Measurements from ENCODE around the gene LDLRAD1.
"Not testable (repeated sequence)": the region's sequence is repeated elsewhere in the genome, so short reads cannot be mapped to it uniquely, and the experiment has no call there.

The LDLRAD1 gene

DNA sequence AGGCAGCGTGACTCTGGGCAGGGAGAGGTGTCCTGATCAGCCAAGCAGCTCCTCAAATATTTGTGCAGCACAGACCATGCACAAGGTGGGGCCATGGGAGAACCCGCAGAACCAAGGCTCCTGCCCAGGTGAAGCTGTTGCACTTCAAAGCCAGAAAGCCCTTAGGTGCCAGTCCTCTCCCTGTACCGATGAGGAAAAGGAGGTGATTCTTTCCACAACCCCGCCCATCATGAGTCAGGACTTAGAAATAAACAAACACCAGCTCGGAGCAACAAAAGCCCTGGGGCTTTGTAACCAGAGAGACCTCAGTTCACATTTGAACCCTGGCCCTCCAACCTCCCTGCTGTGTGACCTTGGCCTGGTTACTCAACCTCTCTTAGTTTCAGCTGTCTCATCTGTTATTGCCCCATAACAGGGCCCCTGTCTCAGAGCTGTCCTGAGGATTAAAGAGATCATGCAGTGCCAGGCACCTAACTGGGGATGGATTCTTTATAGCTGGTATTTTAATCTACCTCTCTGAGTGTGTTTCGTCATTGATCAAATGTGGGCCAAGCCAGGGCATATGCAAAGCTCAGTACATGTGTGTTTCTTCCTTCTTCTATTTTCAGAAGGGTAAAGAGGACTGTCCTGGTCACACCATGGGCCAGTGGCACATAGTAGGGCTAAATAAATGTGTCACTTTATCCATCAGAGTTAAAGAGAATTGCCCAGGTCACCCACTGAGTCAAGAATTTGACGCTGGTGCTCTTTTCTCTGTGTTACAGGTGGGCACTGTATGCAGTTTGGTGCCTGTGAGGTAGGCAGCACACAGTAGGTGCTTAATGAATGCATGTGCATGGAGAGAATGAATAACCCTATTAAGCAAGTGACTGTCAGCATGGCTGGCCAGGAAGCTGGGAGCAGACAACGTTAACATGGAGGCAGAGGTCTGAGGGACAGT lies 1.4 kb downstream of the LDLRAD1 start:
- DNase-seq = no peak

DNA sequence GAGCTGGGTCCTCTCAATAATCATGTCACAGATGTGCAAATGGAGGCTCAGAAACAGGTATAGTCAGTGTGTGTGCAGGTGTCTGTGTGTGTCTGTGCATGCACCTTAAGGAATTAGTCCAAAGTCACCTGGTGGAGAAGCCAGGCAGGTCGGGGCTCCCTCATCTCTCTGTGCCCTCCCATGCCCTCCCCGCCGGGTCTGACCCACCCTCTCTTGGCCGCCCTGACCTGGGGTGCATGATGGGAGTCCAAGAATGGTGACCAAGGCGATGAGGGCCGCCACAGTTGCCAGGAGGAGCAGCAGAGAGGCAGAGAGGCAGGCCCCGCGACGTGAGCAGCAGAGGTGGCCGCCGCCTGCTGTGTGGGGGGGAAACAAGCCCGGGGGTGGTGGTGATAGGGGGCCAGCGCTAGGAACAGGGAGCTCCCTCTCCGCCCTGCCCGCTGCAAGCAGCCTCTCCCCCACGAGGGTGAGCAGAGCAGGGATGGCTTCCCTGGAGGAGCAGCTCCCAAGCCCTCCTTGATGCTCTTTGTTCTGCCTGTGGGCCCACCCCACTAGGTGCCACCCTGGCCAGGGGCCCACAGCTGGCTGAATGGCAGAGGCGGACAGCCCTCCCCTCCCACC lies 3.9 kb downstream of the LDLRAD1 start:
- DNase-seq = no peak

DNA sequence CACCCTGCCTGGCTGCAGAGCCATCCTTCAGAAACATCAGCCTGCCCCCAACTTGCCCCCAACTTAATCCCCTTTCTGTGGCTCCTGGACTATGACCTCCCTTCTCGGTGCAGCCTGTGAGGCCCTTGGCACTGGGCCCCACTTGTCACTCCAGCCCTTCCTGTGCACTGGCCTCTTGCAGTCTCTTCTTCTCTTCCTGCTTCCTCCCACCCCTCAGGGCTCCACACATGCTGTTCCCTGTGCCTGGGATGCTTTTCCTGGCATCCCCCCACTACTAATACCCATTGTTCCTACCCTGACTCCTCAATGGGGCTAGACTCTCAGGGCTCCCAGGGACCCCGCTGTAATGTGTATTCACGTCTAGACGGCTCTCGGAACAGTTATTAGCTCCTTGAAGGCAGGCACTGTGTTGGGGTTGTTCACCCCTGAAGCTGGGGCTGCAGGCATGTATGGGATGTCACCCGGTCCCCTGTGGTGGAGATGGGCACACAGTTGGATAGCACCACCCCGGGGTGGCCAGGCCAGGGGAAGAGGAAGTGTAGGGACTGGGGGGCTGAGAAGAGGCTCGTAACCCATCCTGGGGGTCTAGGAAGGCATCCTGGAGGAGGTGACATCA lies 4.5 kb downstream of the LDLRAD1 start:
- DNase-seq = no peak

DNA sequence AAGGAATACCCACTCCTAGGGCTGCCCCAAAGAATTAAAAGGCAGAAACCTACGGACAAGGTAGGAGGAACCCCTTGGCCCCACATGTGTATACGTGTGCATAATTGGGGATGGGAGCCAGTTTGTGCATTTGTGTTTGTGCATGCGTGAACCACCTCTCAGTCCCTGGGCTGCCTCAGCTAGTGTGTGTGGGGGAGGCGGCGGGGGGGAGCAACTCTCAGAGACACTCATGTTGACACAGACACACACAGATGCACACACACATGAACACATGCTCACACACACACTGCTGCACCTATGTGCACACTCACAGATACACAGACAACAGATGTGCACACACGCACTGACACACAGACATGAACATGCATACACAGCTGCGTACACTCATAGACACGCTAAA lies 5.1 kb downstream of the LDLRAD1 start:
- no peak for DNase-seq

DNA sequence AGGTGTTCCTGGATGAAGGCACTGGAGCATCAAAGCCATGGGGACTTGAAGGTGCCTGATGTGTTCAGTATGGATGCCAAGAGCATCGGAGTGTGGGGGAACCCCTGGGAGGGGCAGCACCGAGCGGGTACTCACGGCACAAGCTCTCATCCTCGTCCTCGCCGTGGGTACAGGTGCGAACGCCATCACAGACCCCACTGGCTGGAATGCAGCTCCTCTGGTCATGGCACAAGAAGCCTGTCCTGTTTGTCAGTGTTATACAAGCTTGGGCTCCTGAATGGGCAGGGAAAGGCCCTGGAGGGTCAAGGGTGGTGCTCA lies 6.0 kb downstream of the LDLRAD1 start:
- no peak for DNase-seq

DNA sequence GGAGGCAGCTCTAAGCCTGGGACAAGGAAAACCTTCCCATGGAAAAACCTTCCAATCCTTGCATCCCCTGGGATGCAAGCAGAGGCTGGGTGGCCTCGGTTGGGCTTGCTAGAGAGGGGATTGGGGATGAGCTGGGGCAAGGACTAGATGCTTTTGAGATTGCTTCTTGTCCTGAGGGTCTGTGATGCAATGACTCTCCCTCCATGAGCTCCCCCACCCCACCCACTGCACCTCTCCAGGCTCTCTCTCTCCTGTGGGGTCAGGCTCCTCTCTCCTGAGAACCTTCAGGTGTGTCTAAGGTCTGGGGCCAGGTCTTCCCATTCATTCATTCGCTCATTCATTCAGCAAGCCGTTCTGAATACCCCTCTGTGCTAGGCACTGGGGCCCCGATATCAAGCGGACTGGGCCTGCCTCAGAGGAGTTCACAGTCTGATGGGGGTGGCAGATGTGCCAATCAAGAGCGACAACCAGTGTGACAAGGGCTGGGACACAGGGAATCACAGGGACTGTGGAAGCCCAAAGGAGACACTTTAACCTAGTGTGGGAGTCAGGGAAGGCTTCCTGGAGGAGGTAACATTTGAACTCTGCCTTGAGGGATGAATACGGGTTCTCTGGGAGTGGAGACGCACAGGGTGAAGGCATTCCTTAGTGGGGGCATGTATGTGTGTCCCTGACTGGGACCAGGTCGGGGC lies 6.5 kb downstream of the LDLRAD1 start:
- DNase-seq = no peak

DNA sequence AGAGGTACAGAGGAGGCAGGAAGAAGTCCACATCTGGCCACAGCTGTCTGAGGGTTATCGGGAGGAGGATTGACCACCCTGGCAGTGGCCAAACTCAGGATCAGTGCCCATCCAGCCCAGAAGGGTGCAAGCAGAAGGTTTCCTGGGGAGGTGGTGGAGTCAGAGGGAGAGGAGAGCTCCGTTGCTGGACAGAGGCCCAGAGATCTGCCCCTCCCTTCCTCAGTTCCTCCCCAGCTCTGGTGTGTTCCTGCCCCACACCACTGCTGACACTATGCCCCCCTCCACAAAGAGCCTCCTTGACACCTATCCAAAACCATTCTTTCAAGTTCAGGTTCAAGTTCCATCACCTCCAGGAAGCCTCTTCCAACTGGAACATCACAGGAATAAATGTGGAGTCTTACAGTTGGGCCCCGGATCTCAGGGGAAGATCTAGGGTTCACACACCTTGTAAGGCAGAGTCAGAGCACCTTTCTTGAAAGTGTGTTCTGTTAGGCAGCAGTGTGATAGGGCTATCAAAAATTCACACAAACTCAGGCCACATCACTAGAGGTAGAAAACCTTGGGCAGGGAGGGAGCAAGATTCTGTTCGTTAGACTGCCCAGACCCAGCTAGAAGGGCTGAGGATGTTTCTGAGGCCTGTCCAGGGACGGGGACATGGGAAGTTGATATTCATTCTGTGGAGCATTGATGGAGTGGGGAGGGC lies 7.4 kb downstream of the LDLRAD1 start:
- no peak for DNase-seq

DNA sequence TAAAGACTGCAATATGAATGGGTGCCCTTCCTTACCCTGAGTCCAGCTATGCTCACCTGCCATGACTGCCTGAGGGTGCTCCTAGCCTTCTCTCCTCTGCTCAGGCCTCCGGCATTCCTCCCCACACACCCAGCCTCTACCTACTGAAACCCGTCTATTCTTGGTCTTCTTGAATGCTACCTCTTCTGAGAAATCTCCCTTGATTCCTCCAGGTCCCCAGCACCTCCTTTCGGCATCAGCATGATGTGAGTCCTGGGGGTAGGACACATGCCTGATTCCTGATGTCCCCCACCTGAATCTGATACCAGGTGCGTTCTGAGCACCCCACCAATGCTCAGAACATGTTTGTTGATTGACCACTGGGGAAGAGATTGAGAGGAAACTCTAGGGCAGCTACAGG lies 8.6 kb downstream of the LDLRAD1 start:
- no peak for DNase-seq

DNA sequence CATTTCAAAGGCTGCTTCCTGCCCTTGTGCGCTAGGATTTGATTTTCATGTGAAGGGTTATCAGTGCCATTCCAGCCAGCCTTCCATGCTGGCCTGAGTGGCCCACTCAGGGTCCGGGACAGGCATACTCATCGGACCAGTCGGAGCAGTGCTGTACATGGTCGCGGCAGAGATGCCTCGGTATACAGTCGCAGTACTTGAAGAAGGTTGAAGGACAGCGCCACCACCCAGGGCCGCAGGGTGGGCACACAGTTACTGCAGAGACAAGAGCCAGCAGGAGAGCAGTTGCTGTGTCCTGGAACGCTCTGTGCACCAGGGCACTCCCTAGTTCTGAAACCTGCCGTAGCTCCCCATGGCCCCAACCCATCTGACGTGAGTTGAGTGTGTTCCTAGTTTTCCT lies 9.1 kb downstream of the LDLRAD1 start:
- no peak for DNase-seq

DNA sequence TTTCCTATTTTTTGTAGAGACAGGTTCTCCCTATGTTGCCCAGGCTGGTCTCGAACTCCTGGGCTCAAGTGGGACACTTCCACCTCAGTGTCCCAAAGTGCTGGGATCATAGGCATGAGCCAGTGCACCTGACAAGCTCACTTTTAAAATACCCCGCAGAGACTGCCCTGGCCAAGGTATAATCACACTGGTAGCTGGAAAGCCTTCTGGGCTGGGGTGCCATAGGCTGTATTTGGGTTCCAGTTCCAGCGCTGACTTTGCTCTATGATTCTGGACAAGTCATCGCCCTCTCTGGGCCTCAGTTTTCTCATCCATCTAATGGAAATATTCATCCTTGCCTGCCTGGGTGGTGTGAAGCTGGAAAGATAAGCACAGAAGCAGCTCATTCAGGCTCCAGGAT lies 10.4 kb downstream of the LDLRAD1 start:
- DNase-seq = no peak

DNA sequence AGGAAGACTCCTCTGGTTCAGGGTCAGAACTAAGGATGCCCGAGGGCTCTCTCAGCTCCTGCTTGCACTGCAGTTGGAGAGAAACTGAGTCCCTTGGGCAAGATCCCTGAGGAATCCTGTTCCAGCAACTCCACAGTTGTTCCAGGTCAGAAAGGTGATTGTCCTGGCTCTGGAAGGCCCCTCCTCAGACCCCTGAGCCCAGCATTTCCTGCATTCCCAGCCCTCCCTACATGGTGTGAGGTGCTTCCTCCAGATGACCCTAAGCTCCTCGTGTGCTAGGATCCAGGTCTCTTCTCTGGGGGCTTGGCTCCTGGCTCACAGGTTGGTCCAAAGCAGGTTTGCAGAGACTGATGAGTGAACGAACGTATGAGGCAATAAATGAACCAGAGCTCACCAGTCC lies 11.5 kb downstream of the LDLRAD1 start:
- no peak for DNase-seq

DNA sequence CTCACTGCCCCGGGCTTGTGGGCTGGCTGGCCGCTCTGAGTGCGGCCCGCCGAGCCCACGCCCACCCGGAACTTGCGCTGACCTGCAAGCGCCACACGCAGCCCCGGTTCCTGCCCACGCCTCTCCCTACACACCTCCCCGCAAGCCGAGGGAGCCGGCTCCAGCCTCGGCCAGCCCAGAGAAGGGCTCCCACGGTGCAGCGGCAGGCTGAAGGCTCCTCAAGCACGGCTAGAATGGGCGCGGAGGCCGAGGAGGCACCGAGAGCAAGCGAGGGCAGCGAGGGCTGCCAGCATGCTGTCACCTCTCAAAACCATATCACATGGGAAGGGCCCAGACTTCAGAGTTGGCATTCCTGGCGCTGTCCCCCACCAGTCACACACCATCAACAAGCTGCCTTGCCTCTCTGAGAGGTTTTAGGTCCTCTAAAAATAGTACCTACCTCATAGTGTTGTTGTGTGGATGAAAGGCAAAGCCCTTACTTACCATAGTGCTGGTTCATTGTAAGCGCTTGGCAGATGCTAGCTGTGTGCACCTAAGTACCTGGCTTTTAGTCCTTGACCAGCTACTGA lies 13.4 kb downstream of the LDLRAD1 start:
- DNase-seq = no peak

DNA sequence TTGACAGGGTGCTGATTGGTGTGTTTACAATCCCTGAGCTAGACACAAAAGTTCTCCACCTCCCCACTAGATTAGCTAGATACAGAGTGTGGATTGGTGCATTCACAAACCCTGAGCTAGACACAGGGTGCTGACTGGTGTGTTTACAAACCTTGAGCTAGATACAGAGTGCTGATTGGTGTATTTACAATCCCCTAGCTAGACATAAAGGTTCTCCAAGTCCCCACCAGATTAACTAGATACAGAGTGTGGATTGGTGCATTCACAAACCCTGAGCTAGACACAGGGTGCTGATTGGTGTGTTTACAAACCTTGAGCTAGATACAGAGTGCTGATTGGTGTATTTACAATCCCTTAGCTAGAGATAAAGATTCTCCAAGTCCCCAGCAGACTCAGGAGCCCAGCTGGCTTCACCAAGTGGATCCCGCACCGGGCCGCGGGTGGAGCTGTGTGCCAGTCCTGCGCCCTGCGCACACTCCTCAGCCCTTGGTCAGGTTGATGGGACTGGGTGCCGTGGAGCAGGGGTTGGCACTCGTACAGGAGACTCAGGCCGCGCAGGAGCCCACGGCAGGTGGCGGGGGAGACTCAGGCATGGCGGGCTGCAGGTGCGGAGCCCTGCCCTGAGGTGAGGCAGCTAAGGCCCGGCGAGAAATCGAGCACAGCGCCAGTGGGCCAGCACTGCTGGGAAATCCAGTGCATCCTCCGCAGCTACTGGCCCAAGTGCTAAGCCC lies 14.1 kb downstream of the LDLRAD1 start:
- DNase-seq = not testable (repeated sequence)

DNA sequence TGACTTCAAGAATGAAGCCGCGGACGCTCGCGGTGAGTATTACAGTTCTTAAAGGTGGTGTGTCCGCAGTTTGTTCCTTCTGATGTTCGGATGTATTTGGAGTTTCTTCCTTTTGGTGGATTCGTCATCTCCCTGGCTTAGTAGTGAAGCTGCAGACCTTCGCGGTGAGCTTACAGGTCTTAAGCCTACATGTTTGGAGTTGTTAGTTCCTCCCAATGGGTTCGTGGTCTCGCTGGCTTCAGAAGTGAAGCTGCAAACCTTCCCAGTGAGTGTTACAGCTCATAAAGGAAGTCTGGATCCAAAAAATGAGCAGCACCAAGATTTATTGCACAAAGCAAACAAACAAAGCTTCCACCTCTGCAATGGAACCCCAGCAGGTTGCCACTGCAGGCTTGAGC lies 14.7 kb downstream of the LDLRAD1 start:
- no peak for DNase-seq

DNA sequence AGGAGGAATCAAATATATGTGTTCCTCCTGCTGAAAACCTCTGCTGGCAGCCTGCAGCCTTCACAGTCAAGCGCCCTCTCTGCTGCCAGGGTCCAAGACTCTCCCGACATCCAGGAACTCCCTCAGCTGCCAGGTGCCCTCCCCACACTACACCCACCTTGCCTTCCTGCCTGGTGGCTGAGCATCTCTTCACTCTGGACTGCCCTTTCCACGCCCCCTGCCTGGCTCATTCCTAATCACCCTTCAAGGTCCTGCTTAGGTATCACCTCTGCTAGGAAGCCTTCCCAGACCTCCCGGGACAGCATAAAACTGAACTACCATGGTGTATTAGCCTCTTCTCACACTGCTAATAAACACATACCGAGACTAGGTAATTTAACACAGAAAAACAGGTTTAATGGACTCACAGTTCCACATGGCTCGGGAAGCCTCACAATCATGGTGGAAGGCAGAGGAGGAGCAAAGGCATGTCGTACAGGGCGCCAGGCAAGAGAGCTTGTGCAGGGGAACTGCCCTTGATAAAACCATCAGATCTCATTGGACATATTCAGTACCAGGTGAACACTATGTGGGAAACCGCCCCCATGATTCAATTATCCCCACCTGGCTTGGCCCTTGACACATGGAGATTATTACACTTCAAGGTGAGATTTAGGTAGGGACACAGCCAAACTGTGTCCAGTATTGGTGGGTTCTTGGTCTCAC lies 15.3 kb downstream of the LDLRAD1 start:
- DNase-seq = no peak

DNA sequence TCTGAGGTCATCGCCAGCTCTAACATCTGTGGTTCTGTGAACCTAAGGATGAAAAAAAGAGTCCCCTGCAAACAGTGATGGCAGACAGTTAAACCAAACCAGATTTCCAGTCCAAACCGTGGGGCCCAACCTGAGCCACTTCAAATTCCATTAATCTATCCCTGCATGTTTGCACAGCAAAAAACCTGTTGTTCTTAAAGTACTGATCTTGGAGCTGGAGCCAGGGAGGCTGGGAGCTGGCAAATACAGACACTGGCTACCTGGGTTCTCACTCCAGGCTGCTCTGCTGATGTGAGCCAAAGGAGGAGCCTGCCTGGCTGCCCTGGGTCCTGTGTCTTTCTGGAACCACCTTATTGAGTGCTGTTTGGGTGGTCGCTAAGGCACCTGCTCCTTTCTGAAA lies 16.4 kb downstream of the LDLRAD1 start:
- no peak for DNase-seq

DNA sequence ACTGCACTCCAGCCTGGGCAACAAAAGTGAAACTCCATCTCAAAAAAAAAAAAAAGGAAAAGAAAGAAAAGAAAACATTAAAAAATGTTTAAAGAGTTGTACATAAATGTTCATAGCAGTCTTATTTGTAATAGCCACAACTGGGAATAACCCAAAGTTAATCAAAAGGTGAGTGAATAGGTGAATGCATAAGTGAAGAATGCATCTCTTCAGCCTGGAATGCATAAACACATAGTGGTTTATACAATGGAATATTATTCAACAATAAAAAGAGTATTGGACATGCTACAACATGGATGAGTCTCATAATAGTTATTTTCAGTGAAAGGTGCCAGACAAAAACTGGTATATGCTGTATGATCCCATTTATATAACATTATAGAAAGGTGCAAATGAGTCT lies 18.1 kb downstream of the LDLRAD1 start:
- no peak for DNase-seq

DNA sequence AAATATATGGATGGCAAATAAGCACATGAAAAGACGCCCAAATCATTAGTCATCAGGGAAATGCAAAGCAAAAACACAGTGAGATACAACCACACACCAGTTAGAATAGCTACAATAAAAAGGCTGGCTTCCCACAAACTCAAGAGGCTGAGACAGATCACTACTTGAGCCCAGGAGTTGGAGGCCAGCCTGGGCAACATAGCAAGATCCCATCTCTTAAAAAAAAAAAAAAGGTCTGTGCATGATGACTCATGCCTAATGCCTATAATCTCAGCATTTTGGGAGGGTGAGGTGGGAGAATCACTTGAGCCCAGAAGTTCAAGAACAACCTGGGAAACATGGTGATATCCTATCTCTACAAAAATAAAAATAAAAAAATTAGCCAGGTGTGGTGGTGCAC lies 19.8 kb downstream of the LDLRAD1 start:
- no peak for DNase-seq

DNA sequence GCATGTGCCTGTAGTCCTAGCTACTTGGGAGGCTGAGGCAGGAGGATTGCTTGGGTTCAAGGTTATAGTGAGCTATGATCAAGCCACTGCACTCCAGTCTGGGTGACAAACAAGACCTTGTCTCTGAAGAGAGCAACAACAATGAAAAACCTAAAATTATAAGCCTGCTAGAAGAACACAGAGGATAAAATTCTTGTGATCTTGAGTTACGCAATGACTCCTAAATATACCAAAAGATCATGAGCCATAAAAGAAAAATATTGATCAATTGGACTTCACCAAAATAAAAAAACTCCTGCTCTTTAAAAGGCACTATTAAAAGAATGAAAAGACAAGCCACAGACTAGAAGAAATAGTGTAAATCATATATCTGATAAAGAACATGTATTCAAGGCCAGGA lies 22.3 kb downstream of the LDLRAD1 start:
- DNase-seq = no peak

DNA sequence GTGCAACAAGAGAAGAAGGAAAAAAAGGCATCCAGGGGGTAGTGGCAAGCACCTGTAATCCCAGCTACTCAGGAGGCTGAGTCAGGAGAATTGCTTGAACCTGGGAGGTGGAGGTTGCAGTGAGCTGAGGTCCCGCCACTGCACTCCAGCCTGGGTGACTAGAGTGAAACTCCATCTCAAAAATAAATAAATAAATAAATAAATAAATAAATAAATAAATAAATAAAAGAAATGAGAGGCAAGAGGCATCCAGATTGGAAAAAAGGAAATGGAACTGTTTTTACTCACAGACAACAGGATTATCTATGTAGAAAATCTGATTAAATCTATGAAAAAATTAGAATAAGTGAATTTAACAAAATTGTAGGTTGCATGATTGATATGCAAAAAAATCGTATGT lies 23.5 kb downstream of the LDLRAD1 start:
- DNase-seq = not testable (repeated sequence)
